Measurements from ENCODE around the gene F2RL1. TPM values are rescaled to one million over a fixed set of nuclear protein-coding genes. Genes with fewer than 3 reads are reported as not detected.

Gene F2RL1
- total and polyA plus RNA-seq, 2 experiments from 2014 or later: 15.3 to 32.1 TPM

- no peak for TF ChIP-seq ZNF462 (CRISPR knock-in tag; IDR thresholded peaks at IDR 0.05)
- TF ChIP-seq STAT1 (IDR thresholded peaks at IDR 0.05; ENCODE audit: unreplicated experiment): no peak
- TF ChIP-seq ZNF331 (CRISPR knock-in tag; IDR thresholded peaks at IDR 0.05; ENCODE audit: low read depth): no peak
- no peak for TF ChIP-seq EZH2phosphoT487 (IDR thresholded peaks at IDR 0.05; ENCODE audit: unreplicated experiment)
Measured at GRCh38 chr5:76782444-76782843, 36.4 kb upstream of the F2RL1 start (continued).

- H3F3A ChIP-seq (replicated peaks; ENCODE audit: low read depth): no peaks in the 10 kb centered on the region
- H3K4me3 Mint-ChIP-seq: no peak overlapping the region
- H3K27me3 Mint-ChIP-seq (ENCODE audit: insufficient read depth, low read depth, poor library complexity): peaks cover 2% of the 10 kb centered on the region
- no peak overlapping the region for H3K4me3 ChIP-seq
- no peaks in the 10 kb centered on the region for H3K79me2 ChIP-seq (replicated peaks; ENCODE audit: insufficient read depth)
- H3K27me3 ChIP-seq (ENCODE audit: insufficient read depth): no peaks in the 10 kb centered on the region
- H3K36me3 Mint-ChIP-seq (ENCODE audit: low read depth): no peaks in the 10 kb centered on the region; the same call in 2 of the 3 replicates
- H4K20me1 ChIP-seq (replicated peaks; ENCODE audit: insufficient read depth): no peaks in the 10 kb centered on the region
- H3K4me2 ChIP-seq: no peak overlapping the region
- ATAC-seq (no peak; the same call in 2 of the 3 replicates), DNase-seq (ENCODE audit: low spot score) (no peak)
- H3K9me3 Mint-ChIP-seq: no peaks in the 10 kb centered on the region
- H3K36me3 ChIP-seq (ENCODE audit: insufficient read depth): no peaks in the 10 kb centered on the region
- H3K9me2 ChIP-seq (ENCODE audit: insufficient read depth): no peaks in the 10 kb centered on the region
- H3K27ac Mint-ChIP-seq: no peak overlapping the region
- H3K27ac ChIP-seq (ENCODE audit: low read depth): no peak overlapping the region
- 0 out of 2 replicates have a peak overlapping the region, but pooled peaks have one; percentile 38 for H2AFZ ChIP-seq
- H3K4me1 Mint-ChIP-seq: peaks cover 47% of the 10 kb centered on the region
- peaks cover 9% of the 10 kb centered on the region for H3K4me1 ChIP-seq (ENCODE audit: insufficient read depth)
- no peak for TF ChIP-seq CTCF (conservative IDR thresholded peaks at IDR 0.05; ENCODE audit: low read depth in 2 of 2)
- no peak for TF ChIP-seq NANOG (IDR thresholded peaks at IDR 0.05; ENCODE audit: borderline replicate concordance)
- no peak for TF ChIP-seq CREB1 (CRISPR knock-in tag; IDR thresholded peaks at IDR 0.05; ENCODE audit: low read depth)
- no peak for TF ChIP-seq EZH2phosphoT487 (IDR thresholded peaks at IDR 0.05; ENCODE audit: unreplicated experiment)
- no peak for TF ChIP-seq STAT1 (IDR thresholded peaks at IDR 0.05; ENCODE audit: unreplicated experiment)
- no peak for TF ChIP-seq REST (IDR thresholded peaks at IDR 0.05; ENCODE audit: unreplicated experiment)
- TF ChIP-seq EZH2 (IDR thresholded peaks at IDR 0.05; ENCODE audit: low read depth, unreplicated experiment): no peak
- no peak for TF ChIP-seq ZNF331 (CRISPR knock-in tag; IDR thresholded peaks at IDR 0.05; ENCODE audit: low read depth)
Measured at GRCh38 chr5:76787237-76787636, 31.6 kb upstream of the F2RL1 start.
